ENCODE measurements around the gene PTGDR.

PTGDR gene

GRCh38 chr14:52310541-52310940 is 43.0 kb downstream of the PTGDR start:
- no peak for TF ChIP-seq CTCF (IDR thresholded peaks at IDR 0.05; ENCODE audit: borderline replicate concordance, control extremely low read depth, extremely low read depth, insufficient read depth, missing control alignments)
- DNase-seq (ENCODE audit: low spot score): no peak
- in situ Hi-C loops (cut with MboI; ENCODE audit: low sequenced_read_pairs, unreplicated experiment): no loop called here

GRCh38 chr14:52312931-52313355 is 45.4 kb downstream of the PTGDR start:
- in situ Hi-C loops (cut with MboI; ENCODE audit: low sequenced_read_pairs, unreplicated experiment): no loop called here
- TF ChIP-seq CTCF (IDR thresholded peaks at IDR 0.05; ENCODE audit: borderline replicate concordance, control extremely low read depth, extremely low read depth, insufficient read depth, missing control alignments): no peak
- no peak for DNase-seq (ENCODE audit: low spot score)

- TF ChIP-seq CTCF (IDR thresholded peaks at IDR 0.05; ENCODE audit: borderline replicate concordance, control extremely low read depth, extremely low read depth, insufficient read depth, missing control alignments): no peak
- DNase-seq (ENCODE audit: low spot score): no peak
- in situ Hi-C loops (cut with MboI; ENCODE audit: low sequenced_read_pairs, unreplicated experiment): no loop called here
These were observed 46.0 kb downstream of the PTGDR start for GRCh38 chr14:52313462-52313861.

GRCh38 chr14:52313903-52314594 is 46.6 kb downstream of the PTGDR start, which contains the start of gene PTGER2:
PTGER2 (plus strand) TSS chr14:52314312; CDS start chr14:52314549, 237 bp downstream.
- no peak for TF ChIP-seq CTCF (IDR thresholded peaks at IDR 0.05; ENCODE audit: borderline replicate concordance, control extremely low read depth, extremely low read depth, insufficient read depth, missing control alignments)
- peak; percentile 70 for DNase-seq (ENCODE audit: low spot score)
- in situ Hi-C loops (cut with MboI; ENCODE audit: low sequenced_read_pairs, unreplicated experiment): no loop called here

GRCh38 chr14:52314595-52315354 is 47.3 kb downstream of the PTGDR start:
- TF ChIP-seq CTCF (IDR thresholded peaks at IDR 0.05; ENCODE audit: borderline replicate concordance, control extremely low read depth, extremely low read depth, insufficient read depth, missing control alignments): no peak
- peak; percentile 52 for DNase-seq (ENCODE audit: low spot score)
- in situ Hi-C loops (cut with MboI; ENCODE audit: low sequenced_read_pairs, unreplicated experiment): no loop called here

GRCh38 chr14:52315355-52315718 is 47.8 kb downstream of the PTGDR start:
- no peak for TF ChIP-seq CTCF (IDR thresholded peaks at IDR 0.05; ENCODE audit: borderline replicate concordance, control extremely low read depth, extremely low read depth, insufficient read depth, missing control alignments)
- in situ Hi-C loops (cut with MboI; ENCODE audit: low sequenced_read_pairs, unreplicated experiment): no loop called here
- no peak for DNase-seq (ENCODE audit: low spot score)

All from GM13976 (cell line).